A549 treated with RU486 at 1 μM for 4 hours (cell line): ENCODE measurements around the gene C11orf58. TPM values are rescaled to one million over a fixed set of nuclear protein-coding genes. Genes with fewer than 3 reads are reported as not detected.

ENCODE experiments used
- total RNA-seq: library from RNA; stranded (reverse); fragments of 200-300 nt; extraction: Qiagen RNA extraction; gene quantifications from 5 replicates; pipeline ENCODE4 v1.2.3, GENCODE V29; 2022; ENCODE audit warnings: low read depth

C11orf58 gene
- 189 to 279 TPM (median 210 TPM) in 5 replicates for total RNA-seq

DNA sequence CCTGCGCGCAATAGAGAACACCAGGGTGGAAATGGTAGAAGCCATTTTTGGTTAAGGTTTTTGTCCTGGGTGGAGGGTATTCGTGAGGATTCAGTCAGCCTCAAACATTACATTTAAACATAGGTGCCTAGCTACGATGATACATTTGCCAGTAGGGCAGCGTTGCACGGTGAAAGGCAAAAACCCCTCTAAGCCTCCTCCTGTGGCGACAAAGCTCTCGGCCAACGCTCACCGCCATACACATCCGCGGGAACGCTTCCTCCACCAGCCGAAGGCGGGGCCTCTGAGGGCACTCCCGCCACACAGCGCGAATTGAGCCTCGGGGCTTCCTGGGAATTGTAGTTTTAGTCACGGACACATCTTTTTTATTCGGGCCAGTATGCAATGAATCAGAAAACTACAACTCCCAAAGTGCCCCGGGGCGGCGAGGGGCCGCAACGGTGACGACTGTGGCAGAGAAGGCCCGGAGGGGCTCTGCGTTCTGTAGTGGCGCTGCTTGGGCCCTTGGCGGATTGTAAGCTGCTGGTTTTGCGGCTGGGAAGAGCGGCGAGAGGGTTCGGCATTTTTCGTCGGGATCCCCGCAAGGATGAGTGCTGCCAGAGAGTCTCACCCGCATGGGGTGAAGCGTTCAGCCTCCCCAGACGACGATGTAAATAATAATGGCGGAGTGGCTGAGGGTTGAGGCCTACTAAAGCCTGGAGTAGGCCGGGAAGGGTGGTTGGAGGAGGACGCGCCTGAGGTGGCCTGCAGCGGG, at the start of gene C11orf58:
C11orf58 (plus strand) TSS at position 455 of the 754 bp plus-strand sequence; CDS start at position 587, 132 bp downstream.

